ENCODE measurements around the gene ITPR2. TPM values are rescaled to one million over a fixed set of nuclear protein-coding genes. Genes with fewer than 3 reads are reported as not detected.
"Not testable (repeated sequence)": the region's sequence is repeated elsewhere in the genome, so short reads cannot be mapped to it uniquely, and the experiment has no call there.

The ITPR2 gene
- polyA plus RNA-seq, 1 donor from 2014 or later = 27.5 TPM

DNA sequence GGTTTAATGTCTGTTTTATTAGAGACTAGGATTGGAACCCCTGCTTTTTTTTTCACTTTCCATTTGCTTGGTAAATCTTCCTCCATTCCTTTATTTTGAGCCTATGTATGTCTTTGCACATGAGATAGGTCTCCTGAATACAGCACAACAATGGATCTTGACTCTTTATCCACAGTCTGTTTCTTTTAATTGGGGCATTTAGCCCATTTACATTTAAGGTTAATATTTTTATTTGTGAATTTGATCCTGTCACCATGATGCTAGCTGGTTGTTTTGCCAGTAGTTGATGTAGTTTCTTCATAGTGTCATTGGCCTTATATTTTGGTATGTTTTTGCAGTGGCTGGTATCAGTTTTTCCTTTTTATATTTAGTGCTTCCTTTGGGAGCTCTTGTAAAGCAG lies 518.9 kb downstream of the ITPR2 start:
- peaks cover 4 to 14% (median 12%) of the 10 kb centered on the region in 3 donors for H3K9me3 Mint-ChIP-seq
- H3K4me3 Mint-ChIP-seq, H3K36me3 Mint-ChIP-seq, H3K27me3 Mint-ChIP-seq: not testable (repeated sequence)
- peak overlapping the region in 1 of 3 donors; percentile 2 for H3K27ac Mint-ChIP-seq
- H3K4me1 Mint-ChIP-seq = peaks cover 16 to 24% (median 20%) of the 10 kb centered on the region in 3 donors

DNA sequence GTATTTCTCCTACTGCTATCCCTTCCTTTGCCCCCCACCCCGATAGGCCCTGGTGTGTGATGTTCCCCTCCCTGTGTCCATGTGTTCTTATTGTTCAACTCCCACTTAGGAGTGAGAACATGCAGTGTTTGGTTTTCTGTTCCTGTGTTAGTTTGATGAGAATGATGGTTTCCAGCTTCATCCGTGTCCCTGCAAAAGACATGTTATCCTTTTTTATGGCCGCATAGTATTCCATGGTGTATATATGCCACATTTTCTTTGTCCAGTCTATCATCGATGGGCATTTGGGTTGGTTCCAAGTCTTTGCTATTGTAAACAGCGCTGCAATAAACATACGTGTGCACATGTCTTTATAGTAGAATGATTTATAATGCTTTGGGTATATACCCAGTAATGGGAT lies 522.5 kb downstream of the ITPR2 start:
- H3K27ac Mint-ChIP-seq, H3K4me3 Mint-ChIP-seq, H3K36me3 Mint-ChIP-seq, H3K4me1 Mint-ChIP-seq, H3K27me3 Mint-ChIP-seq: not testable (repeated sequence)
- peaks cover 6 to 14% (median 12%) of the 10 kb centered on the region in 3 donors for H3K9me3 Mint-ChIP-seq

DNA sequence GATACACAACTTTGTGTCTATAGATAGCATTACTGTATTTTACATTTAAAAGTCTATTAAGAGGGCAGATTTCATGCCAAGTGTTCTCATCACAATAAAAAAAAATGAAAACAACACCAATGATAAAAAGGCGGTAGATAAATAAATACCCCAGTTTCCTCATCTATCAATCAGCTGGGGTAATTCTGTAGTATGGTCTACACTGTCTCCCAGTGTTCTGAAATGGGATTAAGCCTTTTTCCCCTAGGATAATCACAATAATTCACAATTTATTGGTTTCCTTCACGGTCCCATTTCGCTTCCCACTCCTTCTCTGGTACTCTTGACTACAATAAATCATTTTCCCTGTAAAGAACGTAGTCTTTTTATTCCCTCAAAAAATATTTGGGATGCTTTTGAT lies 523.4 kb downstream of the ITPR2 start:
- Mint-ChIP-seq H3K4me3 (no peak overlapping the region), H3K9me3 (peaks cover 3 to 11% (median 9%) of the 10 kb centered on the region in 3 donors), H3K27ac (no peak overlapping the region), H3K4me1 (no peaks in the 10 kb centered on the region), H3K36me3 (peaks cover 7% of the 10 kb centered on the region), H3K27me3 (no peaks in the 10 kb centered on the region)

DNA sequence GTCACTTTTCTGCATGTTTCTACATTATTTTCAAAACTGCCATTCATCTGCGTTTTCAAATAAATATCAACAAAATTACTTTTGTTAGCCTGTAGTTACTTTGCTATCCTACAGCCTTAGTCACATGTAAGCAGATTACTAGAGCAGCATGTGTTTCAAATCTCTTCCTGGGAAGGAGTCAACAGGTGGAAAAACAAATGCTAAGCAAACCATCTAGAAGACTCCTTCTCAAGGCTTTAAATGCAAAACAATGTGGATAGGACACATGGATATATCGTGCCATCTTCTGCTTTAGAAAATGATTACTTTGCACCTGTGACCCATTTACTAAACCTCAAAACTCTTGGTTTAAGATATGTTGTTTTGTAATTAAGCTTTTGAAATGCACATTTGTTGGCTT lies 528.7 kb downstream of the ITPR2 start:
- Mint-ChIP-seq H3K27me3 (no peaks in the 10 kb centered on the region), H3K27ac (no peak overlapping the region), H3K4me3 (no peak overlapping the region), H3K9me3 (peaks cover 0 to 2% (median 0%) of the 10 kb centered on the region in 3 donors), H3K36me3 (peaks cover 4% of the 10 kb centered on the region), H3K4me1 (peaks cover 13 to 15% (median 13%) of the 10 kb centered on the region in 3 donors)

DNA sequence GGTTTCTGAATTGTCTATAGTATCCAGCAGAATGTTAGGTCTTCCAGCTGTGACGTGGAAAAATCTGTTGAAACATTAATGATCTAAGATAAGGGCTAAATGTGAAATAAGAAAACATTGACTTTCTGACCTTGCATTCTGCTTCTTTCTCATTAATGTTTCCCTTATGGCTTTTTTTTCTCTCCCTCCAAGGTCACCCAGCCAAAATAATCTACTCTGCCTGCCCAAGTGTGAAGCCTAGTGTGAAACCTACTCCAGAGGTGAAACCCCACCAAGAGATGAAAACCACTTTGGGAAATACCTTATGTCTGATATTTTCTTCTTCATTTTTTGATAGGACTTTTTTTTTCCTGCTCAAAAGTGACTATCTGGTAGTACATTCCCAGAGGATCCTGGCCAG lies 529.6 kb downstream of the ITPR2 start:
- H3K27ac Mint-ChIP-seq = no peak overlapping the region
- H3K36me3 Mint-ChIP-seq = peaks cover 4% of the 10 kb centered on the region
- H3K9me3 Mint-ChIP-seq = peaks cover 0 to 2% (median 0%) of the 10 kb centered on the region in 3 donors
- H3K4me1 Mint-ChIP-seq = peaks cover 22 to 24% (median 22%) of the 10 kb centered on the region in 3 donors
- H3K27me3 Mint-ChIP-seq = no peaks in the 10 kb centered on the region
- H3K4me3 Mint-ChIP-seq = no peak overlapping the region

DNA sequence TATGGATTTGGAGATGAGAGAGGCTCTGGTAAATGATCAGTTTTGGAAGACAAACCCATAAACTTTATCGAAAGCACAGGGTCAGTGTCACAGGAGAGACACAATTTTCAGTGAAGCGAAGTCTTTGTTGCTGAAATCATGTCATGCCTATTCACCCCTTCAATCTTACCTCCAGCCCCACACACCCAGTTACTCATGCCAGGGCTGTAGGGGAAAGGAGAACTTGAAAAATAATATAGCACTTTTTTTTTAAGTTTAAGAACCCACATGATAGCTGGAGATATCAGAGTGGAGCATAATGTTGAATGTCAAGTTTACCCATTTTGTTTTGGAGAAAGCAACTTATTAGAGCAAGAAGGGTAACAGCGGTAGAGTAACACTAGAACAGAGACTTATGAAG lies 530.2 kb downstream of the ITPR2 start:
- no peaks in the 10 kb centered on the region for H3K27me3 Mint-ChIP-seq
- H3K9me3 Mint-ChIP-seq = peaks cover 0 to under 1% (median 0%) of the 10 kb centered on the region in 3 donors
- peaks cover 4% of the 10 kb centered on the region for H3K36me3 Mint-ChIP-seq
- H3K4me3 Mint-ChIP-seq = no peak overlapping the region
- peaks cover 28 to 29% (median 28%) of the 10 kb centered on the region in 3 donors for H3K4me1 Mint-ChIP-seq
- H3K27ac Mint-ChIP-seq = no peak overlapping the region

DNA sequence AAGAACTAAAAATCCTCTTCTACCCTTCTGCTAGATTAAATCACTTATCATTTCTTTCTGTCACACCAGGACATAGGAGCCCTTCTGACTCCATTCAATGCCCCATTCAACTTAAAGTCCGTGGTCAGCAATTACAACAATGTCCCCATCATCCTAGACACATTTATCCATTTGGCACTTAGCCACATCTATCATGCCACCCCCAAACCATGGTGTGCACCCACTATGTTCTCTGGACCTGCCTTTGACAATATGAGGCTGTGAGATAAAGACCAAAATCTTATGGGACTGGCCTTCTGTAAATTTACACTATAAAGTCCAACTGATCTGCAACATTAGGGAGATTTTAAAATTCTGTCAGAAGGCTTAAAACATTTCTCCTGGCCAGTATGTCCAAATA lies 533.2 kb downstream of the ITPR2 start:
- H3K27ac Mint-ChIP-seq = peak overlapping the region in 2 of 3 donors; percentile 10 to 40
- H3K27me3 Mint-ChIP-seq = no peaks in the 10 kb centered on the region
- H3K36me3 Mint-ChIP-seq = peaks cover 3% of the 10 kb centered on the region
- H3K9me3 Mint-ChIP-seq = no peaks in the 10 kb centered on the region
- peaks cover 28 to 29% (median 28%) of the 10 kb centered on the region in 3 donors for H3K4me1 Mint-ChIP-seq
- peak overlapping the region in 2 of 4 donors; percentile 1 to 30 for H3K4me3 Mint-ChIP-seq

DNA sequence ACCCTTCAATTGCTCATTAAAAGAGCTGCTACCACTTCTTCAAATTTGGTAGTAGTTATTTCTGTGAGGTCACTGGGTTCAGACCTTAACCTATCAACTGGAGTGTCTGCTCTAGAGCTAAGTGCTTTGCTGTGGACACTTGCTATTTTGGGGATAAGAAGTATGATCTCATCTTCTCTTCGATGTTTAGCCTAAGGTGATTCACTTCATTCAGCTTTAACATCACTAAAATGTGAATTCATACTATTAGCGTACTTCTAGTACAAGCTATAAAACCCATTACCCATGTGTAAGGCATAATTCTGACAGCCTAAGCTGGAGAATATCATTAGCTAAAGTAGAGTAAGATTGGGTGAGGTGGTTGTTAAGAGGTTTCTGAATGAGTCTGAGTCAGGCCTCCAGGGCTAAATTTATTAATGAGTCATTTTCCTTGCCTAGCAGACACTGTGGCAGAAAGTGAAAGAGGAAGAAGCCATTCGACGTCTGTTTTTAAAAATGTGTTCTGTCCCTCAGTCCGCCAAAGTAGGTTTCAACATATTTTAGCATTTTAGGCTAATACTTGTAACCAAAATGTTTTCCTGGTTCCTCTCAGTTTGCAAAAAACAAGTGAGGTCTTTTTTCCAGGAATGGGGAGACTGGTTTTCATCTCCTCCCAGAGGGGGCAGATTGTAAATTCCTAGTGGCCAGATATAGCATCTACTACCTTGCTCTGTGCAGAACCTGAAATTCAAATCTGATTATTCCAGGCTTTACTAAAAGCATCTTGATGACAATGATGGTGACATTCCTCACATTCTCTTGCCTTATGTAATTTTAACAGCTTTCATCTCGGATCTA lies 534.0 kb downstream of the ITPR2 start:
- Mint-ChIP-seq H3K27ac (peak overlapping the region; percentile 10 to 68 (median 40)), H3K36me3 (peaks cover 3% of the 10 kb centered on the region), H3K4me3 (peak overlapping the region in 3 of 4 donors; percentile 44 to 67 (median 63)), H3K27me3 (no peaks in the 10 kb centered on the region), H3K9me3 (no peaks in the 10 kb centered on the region), H3K4me1 (peaks cover 28 to 29% (median 28%) of the 10 kb centered on the region in 3 donors)

DNA sequence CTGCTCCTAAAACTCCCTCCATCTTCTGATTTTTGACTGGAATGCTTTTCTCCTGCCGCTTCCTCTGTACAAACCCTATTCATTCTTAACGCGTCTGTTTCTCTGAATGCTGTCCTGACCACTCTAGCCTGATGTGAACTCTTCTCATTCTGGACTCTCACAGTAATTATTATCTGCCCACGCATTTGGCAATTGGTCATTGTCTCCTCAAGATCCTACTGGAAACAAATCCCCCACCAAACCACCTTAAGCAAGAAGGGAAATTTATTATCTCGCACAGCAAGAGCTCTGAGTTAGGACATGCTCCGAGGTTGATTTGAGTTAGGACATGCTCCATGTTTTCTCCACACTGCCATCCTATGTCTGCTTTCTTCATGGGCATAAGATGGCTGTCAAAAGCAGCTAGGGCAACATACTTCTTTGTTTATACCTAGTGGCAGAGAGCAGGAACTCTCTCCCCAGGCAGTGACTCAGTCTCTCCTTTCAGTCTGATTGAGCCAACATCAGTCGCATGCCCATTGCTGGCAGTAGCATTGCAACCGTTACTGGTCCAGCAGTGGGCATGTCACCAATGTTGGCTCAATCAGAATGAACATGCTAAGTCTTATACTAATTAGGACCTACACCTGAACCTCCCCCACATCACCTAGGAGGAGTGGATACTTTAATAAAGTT lies 535.5 kb downstream of the ITPR2 start:
- Mint-ChIP-seq H3K4me3 (no peak overlapping the region), H3K4me1 (peaks cover 28 to 29% (median 28%) of the 10 kb centered on the region in 3 donors), H3K27me3 (no peaks in the 10 kb centered on the region), H3K36me3 (peaks cover 2% of the 10 kb centered on the region), H3K27ac (peak overlapping the region in 1 of 3 donors; percentile 34), H3K9me3 (no peaks in the 10 kb centered on the region)

DNA sequence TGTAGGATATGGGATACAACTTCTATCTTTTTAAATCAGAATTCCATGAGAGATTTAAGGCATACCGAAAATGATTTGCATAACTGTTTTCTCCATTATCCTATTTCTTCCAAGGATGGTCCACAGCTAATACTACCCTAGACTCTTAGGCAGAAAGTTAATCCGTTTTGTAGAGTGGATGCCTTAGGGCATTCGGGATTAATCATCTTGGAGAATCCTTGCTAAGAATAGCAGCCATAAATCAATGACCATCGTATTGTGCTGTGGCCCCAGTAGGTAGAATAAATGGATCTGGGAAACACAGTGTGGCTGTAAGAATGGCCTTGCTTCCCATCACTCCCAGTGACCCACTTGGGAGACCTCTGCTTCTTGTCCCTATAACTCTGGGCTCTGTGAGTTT lies 538.0 kb downstream of the ITPR2 start:
- H3K27ac Mint-ChIP-seq = no peak overlapping the region
- peaks cover 3% of the 10 kb centered on the region for H3K36me3 Mint-ChIP-seq
- no peaks in the 10 kb centered on the region for H3K27me3 Mint-ChIP-seq

DNA sequence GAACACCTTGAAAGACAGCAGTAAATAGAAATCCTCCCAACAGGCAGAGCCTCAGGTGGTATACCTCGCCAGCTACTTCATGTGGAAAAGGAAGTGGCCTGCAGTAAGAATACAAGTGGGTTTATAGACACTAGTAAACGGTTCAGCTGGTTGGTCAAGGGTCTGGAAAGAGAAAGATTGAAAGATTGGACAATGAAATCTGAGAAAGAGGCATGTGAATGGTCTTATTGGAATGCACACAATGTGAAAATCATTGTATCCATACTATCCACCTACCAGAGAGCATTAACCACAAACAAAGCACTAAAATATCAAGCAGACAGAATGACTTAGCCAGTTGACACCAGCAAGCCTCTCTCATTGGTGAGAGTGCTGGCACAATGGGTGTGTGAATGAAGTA lies 539.4 kb downstream of the ITPR2 start:
- H3K27ac Mint-ChIP-seq = no peak overlapping the region
- no peak overlapping the region for H3K4me3 Mint-ChIP-seq
- H3K36me3 Mint-ChIP-seq = peaks cover 3% of the 10 kb centered on the region
- H3K4me1 Mint-ChIP-seq = peaks cover 8 to 10% (median 8%) of the 10 kb centered on the region in 3 donors
- H3K9me3 Mint-ChIP-seq = no peaks in the 10 kb centered on the region
- no peaks in the 10 kb centered on the region for H3K27me3 Mint-ChIP-seq

More for the DNA sequence above, 538.0 kb downstream of the ITPR2 start:
- H3K4me1 Mint-ChIP-seq = peaks cover 21 to 23% (median 22%) of the 10 kb centered on the region in 3 donors
- no peaks in the 10 kb centered on the region for H3K9me3 Mint-ChIP-seq
- H3K4me3 Mint-ChIP-seq = no peak overlapping the region

DNA sequence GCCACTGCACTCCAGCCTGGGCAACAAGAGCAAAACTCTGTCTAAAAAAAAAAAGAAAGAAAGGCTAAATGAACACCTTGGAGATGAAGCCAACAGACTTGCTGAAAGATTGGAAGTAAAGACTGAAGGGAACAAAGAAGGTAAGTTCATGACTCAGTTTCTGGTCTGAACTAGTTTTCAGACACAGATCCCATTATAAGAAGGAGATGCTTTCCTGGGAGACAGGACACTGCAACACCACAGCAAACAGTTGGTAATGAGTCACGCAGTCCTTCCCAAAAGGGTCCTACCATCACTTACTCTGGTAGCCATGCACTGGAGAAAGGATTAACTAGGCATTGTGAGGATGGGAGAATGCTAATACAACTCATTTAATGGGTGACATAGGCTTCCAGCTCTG lies 540.4 kb downstream of the ITPR2 start:
- Mint-ChIP-seq H3K36me3 (peaks cover 3% of the 10 kb centered on the region), H3K9me3 (no peaks in the 10 kb centered on the region), H3K4me3 (no peak overlapping the region), H3K27me3 (no peaks in the 10 kb centered on the region), H3K27ac (no peak overlapping the region), H3K4me1 (peaks cover 0 to 2% (median 0%) of the 10 kb centered on the region in 3 donors)

DNA sequence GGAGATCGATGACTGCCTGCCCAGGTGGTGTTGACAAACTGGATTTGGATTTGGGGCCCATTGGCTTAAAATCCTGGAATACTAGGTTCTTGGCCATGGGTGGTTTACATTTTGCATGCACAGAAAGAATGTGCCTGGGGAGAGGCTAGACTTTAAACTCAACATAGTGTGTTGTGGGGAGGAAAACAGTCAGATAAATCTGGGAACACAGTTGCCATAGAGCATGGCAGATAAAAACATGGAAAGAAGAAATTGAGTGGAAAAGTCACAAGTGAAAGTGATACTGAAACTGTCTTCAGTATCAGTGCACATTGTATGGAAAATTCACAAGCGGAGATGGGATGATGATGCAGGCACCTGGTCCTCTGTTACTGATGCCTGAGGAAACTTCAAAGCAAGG lies 542.4 kb downstream of the ITPR2 start:
- H3K27me3 Mint-ChIP-seq = no peaks in the 10 kb centered on the region
- peaks cover 3% of the 10 kb centered on the region for H3K36me3 Mint-ChIP-seq
- H3K4me1 Mint-ChIP-seq = peaks cover 0 to 4% (median 2%) of the 10 kb centered on the region in 3 donors
- H3K9me3 Mint-ChIP-seq = no peaks in the 10 kb centered on the region
- no peak overlapping the region for H3K4me3 Mint-ChIP-seq
- peak overlapping the region in 1 of 3 donors; percentile 54 for H3K27ac Mint-ChIP-seq

DNA sequence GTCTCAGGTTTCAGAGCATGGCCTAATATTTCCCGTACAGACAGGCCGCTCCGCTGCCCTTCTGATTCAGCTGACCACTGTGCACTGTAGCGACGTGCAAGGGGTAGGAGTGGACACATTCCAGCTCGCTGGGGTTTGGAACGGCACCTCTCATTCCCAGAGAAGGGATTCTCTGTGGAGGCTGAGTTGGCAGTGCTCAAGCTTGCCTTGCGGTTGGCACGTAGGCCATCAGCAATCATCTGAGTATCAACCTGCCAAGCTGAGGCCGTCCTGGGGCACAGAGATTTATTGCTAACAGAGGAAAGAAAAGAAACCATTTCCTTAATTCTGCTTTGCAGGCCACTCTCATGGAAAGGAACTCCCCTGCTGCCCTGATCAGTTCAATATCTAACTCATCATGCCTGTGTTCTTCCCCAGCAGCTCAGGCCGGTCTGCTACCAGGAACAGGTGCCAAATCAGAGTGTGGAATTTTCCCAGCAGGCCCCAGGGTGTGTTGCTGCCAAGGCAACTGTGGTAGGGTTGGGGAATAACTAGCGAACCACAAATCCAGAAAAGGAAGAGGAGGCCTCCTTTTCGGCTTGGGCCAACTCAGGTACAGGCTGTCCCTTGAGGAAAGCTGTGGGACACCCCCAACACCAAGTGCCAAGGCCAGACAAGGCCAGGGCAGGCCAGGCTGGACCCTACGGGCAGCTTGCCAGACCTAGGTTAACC lies 545.2 kb downstream of the ITPR2 start:
- Mint-ChIP-seq H3K27ac (no peak overlapping the region), H3K36me3 (peaks cover 3% of the 10 kb centered on the region), H3K4me3 (no peak overlapping the region), H3K4me1 (peaks cover 0 to 5% (median 5%) of the 10 kb centered on the region in 3 donors), H3K9me3 (no peaks in the 10 kb centered on the region), H3K27me3 (no peaks in the 10 kb centered on the region)
